Esophagus muscularis mucosa (tissue), 4 donors: ENCODE results near the gene KRTAP10-10. TPM values are rescaled to one million over a fixed set of nuclear protein-coding genes. Genes with fewer than 3 reads are reported as not detected.

Experiments
- DNase-seq: peaks from one replicate; pipeline ENCODE4 v3.0.0-alpha.2; 2017; ENCODE audit errors: extremely low spot score
- H3K27ac ChIP-seq, 4 donors: fragments of 200-600 bp; sonication (generic); replicated peaks in 1 of 4; 1 replicate in 3 of 4; 2 replicates in 1 of 4; pipeline ENCODE4 v1.5.1; 2016 to 2019; ENCODE audit warnings: mild to moderate bottlenecking in 1 of 4
- H3K27me3 ChIP-seq, 4 donors: fragments of 200-600 bp; sonication (generic); one replicate each; pipeline versions ENCODE4 v1.5.1 to v1.6.0; 2016 to 2019
- H3K36me3 ChIP-seq, 4 donors: fragments of 200-600 bp; sonication (generic); one replicate each; pipeline ENCODE4 v1.5.1; 2016 to 2019
- H3K4me1 ChIP-seq, 4 donors: fragments of 200-600 bp; sonication (generic); one replicate each; pipeline ENCODE4 v1.5.1; 2016 to 2019
- H3K4me3 ChIP-seq, 4 donors: fragments of 200-600 bp; sonication (generic); 1 replicate in 2 of 4; 2 replicates in 2 of 4; pipeline ENCODE4 v1.5.1; 2016 to 2019; ENCODE audit warnings: mild to moderate bottlenecking in 4 of 4, moderate library complexity in 1 of 4
- H3K9me3 ChIP-seq, 4 donors: fragments of 200-600 bp; sonication (generic); 1 replicate in 3 of 4; 2 replicates in 1 of 4; pipeline ENCODE4 v1.5.1; 2016 to 2019
- EP300 ChIP-seq: sonication (generic); formaldehyde crosslinking; IDR thresholded peaks from one replicate; pipeline ENCODE4 v1.6.1; 2017; ENCODE audit warnings: antibody characterized with exemption
- POLR2A ChIP-seq: fragments of 450-650 bp; IDR thresholded peaks from one replicate; pipeline ENCODE4 v1.6.1; 2017; ENCODE audit warnings: antibody characterized with exemption, moderate library complexity, mild to moderate bottlenecking, low read depth
- POLR2AphosphoS5 ChIP-seq, 2 donors: sonication (generic); formaldehyde crosslinking; IDR thresholded peaks; one replicate each; pipeline ENCODE4 v1.6.1; 2017; ENCODE audit warnings: antibody characterized with exemption in 2 of 2
- WGBS: methylation state at CpG from one replicate; pipeline ENCODE4 v1.1.5; 2018; 5-methylcytosine and 5-hydroxymethylcytosine counted together
- intact Hi-C: fragments of 100-400 bp; cut with DNase I; formaldehyde crosslinking; loops from one replicate; pipeline ENCODE4 v1.15.1; 2023
- total RNA-seq, 4 donors: library from RNA; depleted of rRNA; stranded (reverse); fragments of >200 nt; gene quantifications; one replicate each; pipeline versions ENCODE4 v1.1.0 to v1.2.1, GENCODE V29; 2016
- TF ChIP-seq, protein P1 (sequence below), 3 experiments: fragments of 200-600 bp in 2 of 3; fragments of 450-650 bp in 1 of 3; sonication (generic) in 2 of 3; IDR thresholded peaks; one replicate each; pipeline ENCODE4 v1.5.1; 2017 to 2019; ENCODE audit warnings: antibody characterized with exemption in 3 of 3, mild to moderate bottlenecking in 2 of 3, moderate library complexity in 1 of 3

The KRTAP10-10 gene
- total RNA-seq, 4 donors from 2014 or later = not detected

DNA sequence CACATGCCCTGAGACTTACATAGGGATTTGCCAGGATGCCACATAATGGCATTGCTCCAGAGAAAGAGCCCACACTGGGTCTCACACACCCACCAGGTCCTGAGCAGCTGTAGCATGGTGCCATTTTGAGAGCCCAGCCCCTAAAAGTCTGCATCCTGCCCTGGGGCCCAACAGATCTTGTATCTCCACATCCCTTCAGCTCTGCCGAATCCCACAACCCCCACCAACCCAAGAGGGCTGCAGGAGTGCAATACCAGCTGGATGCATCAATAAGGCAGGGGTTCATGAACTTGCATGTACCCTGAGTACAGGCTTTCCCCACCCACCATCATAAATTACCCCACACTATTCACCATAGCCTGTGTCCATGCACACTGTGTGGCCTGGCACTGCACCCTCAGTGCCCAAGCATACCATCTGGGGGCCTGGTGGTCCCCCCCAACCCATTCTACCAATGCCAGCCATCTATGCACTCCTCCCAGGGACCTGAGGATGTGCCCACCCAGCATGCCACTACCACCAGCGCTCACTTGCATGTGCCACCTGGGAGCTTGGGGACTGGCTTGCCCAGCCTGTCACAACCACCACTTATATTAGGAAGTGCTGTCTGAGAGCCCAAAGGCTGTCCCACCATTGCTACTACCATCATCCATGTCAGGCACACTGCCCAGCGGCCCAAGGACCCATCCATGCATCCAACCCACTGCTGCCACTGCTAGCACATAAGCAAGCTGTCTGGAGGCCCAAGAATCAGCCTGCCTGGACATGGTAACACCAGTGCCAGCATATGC is 33.7 kb downstream of the KRTAP10-10 start:
- TF ChIP-seq, protein P1, sequence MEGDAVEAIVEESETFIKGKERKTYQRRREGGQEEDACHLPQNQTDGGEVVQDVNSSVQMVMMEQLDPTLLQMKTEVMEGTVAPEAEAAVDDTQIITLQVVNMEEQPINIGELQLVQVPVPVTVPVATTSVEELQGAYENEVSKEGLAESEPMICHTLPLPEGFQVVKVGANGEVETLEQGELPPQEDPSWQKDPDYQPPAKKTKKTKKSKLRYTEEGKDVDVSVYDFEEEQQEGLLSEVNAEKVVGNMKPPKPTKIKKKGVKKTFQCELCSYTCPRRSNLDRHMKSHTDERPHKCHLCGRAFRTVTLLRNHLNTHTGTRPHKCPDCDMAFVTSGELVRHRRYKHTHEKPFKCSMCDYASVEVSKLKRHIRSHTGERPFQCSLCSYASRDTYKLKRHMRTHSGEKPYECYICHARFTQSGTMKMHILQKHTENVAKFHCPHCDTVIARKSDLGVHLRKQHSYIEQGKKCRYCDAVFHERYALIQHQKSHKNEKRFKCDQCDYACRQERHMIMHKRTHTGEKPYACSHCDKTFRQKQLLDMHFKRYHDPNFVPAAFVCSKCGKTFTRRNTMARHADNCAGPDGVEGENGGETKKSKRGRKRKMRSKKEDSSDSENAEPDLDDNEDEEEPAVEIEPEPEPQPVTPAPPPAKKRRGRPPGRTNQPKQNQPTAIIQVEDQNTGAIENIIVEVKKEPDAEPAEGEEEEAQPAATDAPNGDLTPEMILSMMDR (IDR thresholded peaks at IDR 0.05) = no peak
- TF ChIP-seq POLR2AphosphoS5 (IDR thresholded peaks at IDR 0.05) (no peak), POLR2A (no peak), EP300 (no peak)
- no peaks in the 10 kb centered on the region for H3K4me1 ChIP-seq
- H3K4me3 ChIP-seq = no peak overlapping the region
- no peak for DNase-seq
- H3K27me3 ChIP-seq = peaks cover 0 to 33% (median 0%) of the 10 kb centered on the region in 4 donors
- intact Hi-C loops = no loop called here
- peaks cover 0 to 34% (median 28%) of the 10 kb centered on the region in 4 donors for H3K9me3 ChIP-seq
- H3K36me3 ChIP-seq = no peaks in the 10 kb centered on the region
- WGBS = 80% methylated on average over 1 of the region's 3 CpGs
- H3K27ac ChIP-seq = no peak overlapping the region

DNA sequence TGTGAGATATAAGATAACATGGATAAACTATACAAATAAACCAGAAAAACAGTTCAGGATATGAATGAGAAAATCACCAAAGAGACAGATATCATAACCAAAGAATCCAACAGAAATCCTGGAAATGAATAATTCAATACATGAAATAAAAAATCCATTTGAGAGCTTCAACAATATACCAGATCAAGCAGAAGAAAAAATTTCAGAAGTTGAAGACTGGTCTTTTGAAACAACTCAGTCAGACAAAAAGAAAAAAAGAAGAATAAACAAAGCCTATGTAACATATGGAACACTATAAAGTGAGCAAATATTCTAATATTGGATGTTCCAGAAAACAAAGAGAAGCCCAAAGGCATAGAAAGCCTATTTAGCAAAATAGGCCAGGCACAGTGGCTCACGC is 34.8 kb downstream of the KRTAP10-10 start:
- Histone ChIP-seq H3K9me3 (peaks cover 0 to 34% (median 28%) of the 10 kb centered on the region in 4 donors), H3K4me3 (no peak overlapping the region), H3K36me3 (no peaks in the 10 kb centered on the region), H3K4me1 (no peaks in the 10 kb centered on the region), H3K27ac (no peak overlapping the region), H3K27me3 (peaks cover 0 to 27% (median 0%) of the 10 kb centered on the region in 4 donors)
- intact Hi-C loops = no loop called here
- no peak for DNase-seq
- 100% methylated on average over 1 of the region's 1 CpG for WGBS
- TF ChIP-seq, protein P1 (IDR thresholded peaks at IDR 0.05) = no peak
- TF ChIP-seq POLR2AphosphoS5 (IDR thresholded peaks at IDR 0.05) (no peak), EP300 (no peak), POLR2A (no peak)

DNA sequence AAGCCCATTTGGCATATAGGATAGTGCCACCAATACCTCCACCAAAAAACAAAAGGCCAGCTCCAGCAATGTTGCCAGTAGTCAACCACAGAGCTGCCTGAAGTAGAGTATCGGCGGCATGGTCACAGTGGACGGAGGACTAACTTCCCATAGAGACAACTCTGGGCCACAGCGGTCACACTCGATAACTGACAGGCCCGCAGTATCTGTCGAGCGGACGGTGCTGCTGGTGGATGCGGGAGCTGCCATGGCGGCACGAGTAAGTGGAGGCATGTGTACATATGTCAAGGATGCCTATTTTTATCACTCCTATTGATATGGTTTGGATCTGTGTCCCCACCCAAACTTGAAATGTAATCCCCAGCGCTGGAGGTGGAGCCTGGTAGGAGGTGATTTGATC is 40.7 kb downstream of the KRTAP10-10 start:
- H3K36me3 ChIP-seq = no peaks in the 10 kb centered on the region
- DNase-seq = peak; percentile 45
- peaks cover 0 to 7% (median 0%) of the 10 kb centered on the region in 4 donors for H3K27me3 ChIP-seq
- no peak overlapping the region for H3K27ac ChIP-seq
- TF ChIP-seq, protein P1 (IDR thresholded peaks at IDR 0.05) = no peak
- TF ChIP-seq EP300 (no peak), POLR2AphosphoS5 (IDR thresholded peaks at IDR 0.05) (no peak), POLR2A (no peak)
- intact Hi-C loops = no loop called here
- H3K4me3 ChIP-seq = no peak overlapping the region
- WGBS = 98% methylated on average over 13 of the region's 13 CpGs
- no peaks in the 10 kb centered on the region for H3K4me1 ChIP-seq
- peaks cover 0 to 10% (median 4%) of the 10 kb centered on the region in 4 donors for H3K9me3 ChIP-seq

DNA sequence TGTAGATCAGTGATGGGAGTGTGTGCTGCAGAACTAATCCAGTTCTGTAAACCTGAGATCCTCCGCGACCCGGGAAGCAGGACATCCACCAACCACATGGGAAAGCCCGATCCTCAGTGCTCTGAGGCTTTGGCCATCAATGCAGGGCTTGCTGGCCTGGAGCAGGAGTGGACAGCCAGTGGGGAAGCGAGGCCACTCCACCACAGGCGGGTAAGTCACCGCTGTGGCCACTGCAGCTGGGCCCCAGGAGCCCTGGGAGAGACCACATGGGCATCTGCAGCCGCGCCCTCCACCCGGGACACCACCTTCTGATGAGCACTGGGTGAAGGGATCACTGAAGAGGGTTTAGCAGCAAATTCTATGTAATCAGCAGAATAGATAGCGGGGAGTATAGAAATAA is 44.0 kb downstream of the KRTAP10-10 start:
- TF ChIP-seq EP300 (no peak), POLR2A (no peak), POLR2AphosphoS5 (IDR thresholded peaks at IDR 0.05) (no peak)
- TF ChIP-seq, protein P1 (IDR thresholded peaks at IDR 0.05) = no peak
- DNase-seq = no peak
- Histone ChIP-seq H3K36me3 (no peaks in the 10 kb centered on the region), H3K4me1 (no peaks in the 10 kb centered on the region), H3K9me3 (no peaks in the 10 kb centered on the region), H3K27me3 (peaks cover 0 to 17% (median 0%) of the 10 kb centered on the region in 4 donors), H3K4me3 (no peak overlapping the region), H3K27ac (no peak overlapping the region)
- WGBS = 81% methylated on average over 11 of the region's 11 CpGs
- intact Hi-C loops = no loop called here
